HEK293 (cell line): ENCODE data around the gene ZGLP1.

Experiments used
- CTCF ChIA-PET: fragments of 350-600 bp; formaldehyde crosslinking; extraction: SDS; loops from one replicate; lab custom pipeline; 2021; ENCODE audit warnings: antibody characterized with exemption; lab: Yijun Ruan, JAX
- POLR2A ChIA-PET: fragments of 300-600 bp; formaldehyde crosslinking; extraction: SDS; loops from one replicate; lab custom pipeline; 2020; ENCODE audit warnings: antibody characterized with exemption, inconsistent platforms; lab: Yijun Ruan, JAX
- H3K27ac ChIP-seq: fragments of 200-500 bp; sonication (Bioruptor generic); 2 replicates; pipeline ENCODE4 v1.5.1; 2014; ENCODE audit warnings: low read depth, low read length, control low read depth, inconsistent platforms; ENCODE audit errors: extremely low read depth
- H3K36me3 ChIP-seq, 2 experiments: fragments of 200-500 bp in 1 of 2; sonication (Bioruptor generic) in 1 of 2; 1 replicate in 1 of 2; 2 replicates in 1 of 2; pipeline ENCODE4 v1.5.1; 2014 to 2017; ENCODE audit warnings: inconsistent platforms in 2 of 2, low read length in 2 of 2; ENCODE audit not compliant: control insufficient read depth in 2 of 2, insufficient read depth in 1 of 2
- H3K4me1 ChIP-seq: fragments of 200-500 bp; sonication (Bioruptor generic); 2 replicates; pipeline ENCODE4 v1.5.1; 2014; ENCODE audit warnings: mild to moderate bottlenecking, low read length, inconsistent platforms; ENCODE audit not compliant: control insufficient read depth, insufficient read depth
- H3K4me3 ChIP-seq: 2 replicates; pipeline ENCODE4 v1.5.1; 2011; ENCODE audit warnings: low read depth, mild to moderate bottlenecking, control low read depth, low read length, moderate library complexity
- H3K9me3 ChIP-seq: fragments of 200-500 bp; sonication (Bioruptor generic); 2 replicates; pipeline ENCODE4 v1.5.1; 2014; ENCODE audit warnings: low read depth, low read length, inconsistent platforms; ENCODE audit not compliant: control insufficient read depth, insufficient read depth
- HOXC10 ChIP-seq: sonication (generic); formaldehyde crosslinking; IDR thresholded peaks from 2 replicates; pipeline ENCODE4 v1.8.1; 2023; ENCODE audit warnings: mild to moderate bottlenecking, missing genetic modification reagents
- OSR2 ChIP-seq: fragments of 450-650 bp; formaldehyde crosslinking; IDR thresholded peaks from 2 replicates; pipeline ENCODE4 v1.5.1; 2016; ENCODE audit warnings: missing biosample characterization, missing genetic modification characterization
- SCRT2 ChIP-seq: fragments of 450-650 bp; formaldehyde crosslinking; IDR thresholded peaks from 2 replicates; pipeline ENCODE4 v1.5.1; 2016; ENCODE audit warnings: missing biosample characterization, missing genetic modification characterization
- ZNF19 ChIP-seq: fragments of 450-650 bp; formaldehyde crosslinking; IDR thresholded peaks from 2 replicates; pipeline ENCODE4; 2016; ENCODE audit warnings: missing biosample characterization, missing genetic modification characterization, low read depth
- ZNF223 ChIP-seq: fragments of 450-650 bp; formaldehyde crosslinking; IDR thresholded peaks from 2 replicates; pipeline ENCODE4 v1.5.1; 2016; ENCODE audit warnings: missing biosample characterization, missing genetic modification characterization
- ZNF248 ChIP-seq: fragments of 450-650 bp; formaldehyde crosslinking; IDR thresholded peaks from 2 replicates; pipeline ENCODE4 v1.5.1; 2017; ENCODE audit warnings: missing biosample characterization, missing genetic modification characterization
- ZNF266 ChIP-seq: fragments of 450-650 bp; formaldehyde crosslinking; IDR thresholded peaks from 2 replicates; pipeline ENCODE4 v1.5.1; 2016; ENCODE audit warnings: missing biosample characterization, missing genetic modification characterization, low read depth
- ZNF311 ChIP-seq: fragments of 450-650 bp; formaldehyde crosslinking; IDR thresholded peaks from 2 replicates; pipeline ENCODE4 v1.5.1; 2017; ENCODE audit warnings: missing biosample characterization, missing genetic modification characterization, borderline replicate concordance
- ZNF404 ChIP-seq: fragments of 450-650 bp; formaldehyde crosslinking; IDR thresholded peaks from 2 replicates; pipeline ENCODE4 v1.5.1; 2017; ENCODE audit warnings: missing biosample characterization, missing genetic modification characterization
- ZNF48 ChIP-seq: fragments of 450-650 bp; formaldehyde crosslinking; IDR thresholded peaks from 2 replicates; pipeline ENCODE4 v1.5.1; 2016; ENCODE audit warnings: missing biosample characterization, missing genetic modification characterization
- ZNF521 ChIP-seq: fragments of 450-650 bp; formaldehyde crosslinking; IDR thresholded peaks from 2 replicates; pipeline ENCODE4 v1.5.1; 2017; ENCODE audit warnings: missing biosample characterization, mild to moderate bottlenecking, missing genetic modification characterization
- ZNF626 ChIP-seq: fragments of 450-650 bp; sonication (Bioruptor Pico); formaldehyde crosslinking; IDR thresholded peaks from 2 replicates; pipeline ENCODE4 v1.5.1; 2018; ENCODE audit warnings: missing biosample characterization, missing genetic modification characterization, inconsistent platforms
- ZNF629 ChIP-seq: fragments of 450-650 bp; formaldehyde crosslinking; IDR thresholded peaks from 2 replicates; pipeline ENCODE4 v1.5.1; 2017; ENCODE audit warnings: missing biosample characterization, missing genetic modification characterization
- TF ChIP-seq, protein P1 (sequence below): fragments of 450-650 bp; formaldehyde crosslinking; conservative IDR thresholded peaks from 2 replicates; pipeline ENCODE4 v1.5.1; 2016; ENCODE audit warnings: low read depth, missing biosample characterization, missing genetic modification characterization
- TF ChIP-seq, protein P2 (sequence below): fragments of 450-650 bp; IDR thresholded peaks from 2 replicates; pipeline ENCODE4 v1.5.1; 2018; ENCODE audit warnings: missing biosample characterization, missing genetic modification characterization
- TF ChIP-seq, protein P3 (sequence below): fragments of 450-650 bp; formaldehyde crosslinking; IDR thresholded peaks from 2 replicates; pipeline ENCODE4; 2016; ENCODE audit warnings: missing biosample characterization, missing genetic modification characterization
- TF ChIP-seq, protein P4 (sequence below): fragments of 450-650 bp; formaldehyde crosslinking; IDR thresholded peaks from 2 replicates; pipeline ENCODE4 v1.5.1; 2016; ENCODE audit warnings: missing biosample characterization, missing genetic modification characterization

ZGLP1 gene

DNA sequence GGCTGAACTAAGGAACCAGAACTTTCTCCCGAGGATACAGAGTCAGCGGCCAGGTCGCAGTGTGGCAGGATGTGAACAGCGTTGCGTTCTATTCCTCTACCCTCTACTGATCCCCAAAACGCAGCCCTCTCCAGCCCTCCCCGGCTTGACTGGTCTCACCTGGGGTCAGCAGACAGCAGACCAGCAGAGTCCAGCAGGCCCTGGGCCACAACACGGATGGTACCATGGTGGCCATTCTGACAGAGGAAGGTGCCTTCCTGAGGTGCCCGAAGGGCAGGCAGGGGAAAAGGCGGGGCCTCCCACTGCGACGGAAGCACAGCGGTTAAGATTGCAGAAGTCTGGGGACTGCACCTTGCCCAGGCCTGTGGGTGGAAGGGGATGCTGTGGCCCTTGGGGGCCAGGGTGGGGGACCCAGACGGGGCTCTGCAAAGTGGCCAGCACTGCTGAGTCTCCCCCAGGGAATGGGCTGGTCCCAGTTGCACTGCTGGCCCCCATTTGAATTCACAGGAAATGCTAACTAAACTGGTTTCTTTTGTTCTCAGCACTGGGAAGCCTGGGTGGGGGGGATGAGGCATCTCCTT is 29.9 kb upstream of the ZGLP1 start, which contains the start of gene ICAM3:
Gene ICAM3, minus strand, starts transcription at position 245 of the 581 bp plus-strand sequence. Its CDS starts 10 bp downstream, at position 235.
- no peak within 1 kb of the TSS for H3K4me3 ChIP-seq
- ChIA-PET POLR2A (no interaction called here), CTCF (no interaction called here)
- TF ChIP-seq ZNF404 (tag by site-specific recombination) (no peak), ZNF223 (no peak), ZNF248 (tag by site-specific recombination) (no peak), ZNF629 (tag by site-specific recombination) (no peak), ZNF626 (tag by site-specific recombination) (no peak), OSR2 (tag by site-specific recombination) (no peak)
- TF ChIP-seq, protein P1, sequence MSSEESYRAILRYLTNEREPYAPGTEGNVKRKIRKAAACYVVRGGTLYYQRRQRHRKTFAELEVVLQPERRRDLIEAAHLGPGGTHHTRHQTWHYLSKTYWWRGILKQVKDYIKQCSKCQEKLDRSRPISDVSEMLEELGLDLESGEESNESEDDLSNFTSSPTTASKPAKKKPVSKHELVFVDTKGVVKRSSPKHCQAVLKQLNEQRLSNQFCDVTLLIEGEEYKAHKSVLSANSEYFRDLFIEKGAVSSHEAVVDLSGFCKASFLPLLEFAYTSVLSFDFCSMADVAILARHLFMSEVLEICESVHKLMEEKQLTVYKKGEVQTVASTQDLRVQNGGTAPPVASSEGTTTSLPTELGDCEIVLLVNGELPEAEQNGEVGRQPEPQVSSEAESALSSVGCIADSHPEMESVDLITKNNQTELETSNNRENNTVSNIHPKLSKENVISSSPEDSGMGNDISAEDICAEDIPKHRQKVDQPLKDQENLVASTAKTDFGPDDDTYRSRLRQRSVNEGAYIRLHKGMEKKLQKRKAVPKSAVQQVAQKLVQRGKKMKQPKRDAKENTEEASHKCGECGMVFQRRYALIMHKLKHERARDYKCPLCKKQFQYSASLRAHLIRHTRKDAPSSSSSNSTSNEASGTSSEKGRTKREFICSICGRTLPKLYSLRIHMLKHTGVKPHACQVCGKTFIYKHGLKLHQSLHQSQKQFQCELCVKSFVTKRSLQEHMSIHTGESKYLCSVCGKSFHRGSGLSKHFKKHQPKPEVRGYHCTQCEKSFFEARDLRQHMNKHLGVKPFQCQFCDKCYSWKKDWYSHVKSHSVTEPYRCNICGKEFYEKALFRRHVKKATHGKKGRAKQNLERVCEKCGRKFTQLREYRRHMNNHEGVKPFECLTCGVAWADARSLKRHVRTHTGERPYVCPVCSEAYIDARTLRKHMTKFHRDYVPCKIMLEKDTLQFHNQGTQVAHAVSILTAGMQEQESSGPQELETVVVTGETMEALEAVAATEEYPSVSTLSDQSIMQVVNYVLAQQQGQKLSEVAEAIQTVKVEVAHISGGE (tag by site-specific recombination), result no peak
- TF ChIP-seq, protein P2, sequence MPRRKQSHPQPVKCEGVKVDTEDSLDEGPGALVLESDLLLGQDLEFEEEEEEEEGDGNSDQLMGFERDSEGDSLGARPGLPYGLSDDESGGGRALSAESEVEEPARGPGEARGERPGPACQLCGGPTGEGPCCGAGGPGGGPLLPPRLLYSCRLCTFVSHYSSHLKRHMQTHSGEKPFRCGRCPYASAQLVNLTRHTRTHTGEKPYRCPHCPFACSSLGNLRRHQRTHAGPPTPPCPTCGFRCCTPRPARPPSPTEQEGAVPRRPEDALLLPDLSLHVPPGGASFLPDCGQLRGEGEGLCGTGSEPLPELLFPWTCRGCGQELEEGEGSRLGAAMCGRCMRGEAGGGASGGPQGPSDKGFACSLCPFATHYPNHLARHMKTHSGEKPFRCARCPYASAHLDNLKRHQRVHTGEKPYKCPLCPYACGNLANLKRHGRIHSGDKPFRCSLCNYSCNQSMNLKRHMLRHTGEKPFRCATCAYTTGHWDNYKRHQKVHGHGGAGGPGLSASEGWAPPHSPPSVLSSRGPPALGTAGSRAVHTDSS (tag by site-specific recombination), result no peak
- H3K27ac ChIP-seq, result no peak within 1 kb of the TSS
- H3K9me3 ChIP-seq, result no peaks in the 10 kb centered on the region
- no peaks in the 10 kb centered on the region for H3K4me1 ChIP-seq
- no peaks in the 10 kb centered on the region for H3K36me3 ChIP-seq

DNA sequence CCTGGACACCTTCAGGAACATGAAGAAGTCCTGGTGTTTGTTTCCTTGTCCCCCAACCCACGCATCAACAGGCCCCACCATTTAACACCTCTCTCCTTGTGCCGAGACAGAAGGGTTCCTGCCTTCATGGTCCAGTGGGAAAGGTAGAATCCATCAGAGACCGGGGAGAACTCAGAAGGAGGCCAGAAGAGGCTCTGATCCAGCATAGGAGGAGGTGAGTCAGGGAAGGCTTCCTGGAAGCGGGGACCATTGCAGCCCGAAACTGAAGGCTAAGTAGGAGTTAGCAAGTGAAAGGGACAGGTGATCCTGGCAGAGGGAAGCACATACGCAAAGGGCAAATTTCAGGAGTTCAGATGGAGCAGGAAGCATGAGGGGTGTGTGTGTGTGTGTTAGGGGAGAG is 29.3 kb upstream of the ZGLP1 start:
- Histone ChIP-seq H3K36me3 (no peaks in the 10 kb centered on the region), H3K27ac (no peak overlapping the region), H3K4me1 (no peaks in the 10 kb centered on the region), H3K4me3 (no peak overlapping the region), H3K9me3 (no peaks in the 10 kb centered on the region)
- CTCF ChIA-PET, result no interaction called here
- TF ChIP-seq, protein P1 (tag by site-specific recombination), result no peak
- TF ChIP-seq SCRT2 (tag by site-specific recombination), result no peak
- no peak for TF ChIP-seq HOXC10 (CRISPR knock-in tag)
- no peak for TF ChIP-seq ZNF48 (tag by site-specific recombination)
- no peak for TF ChIP-seq ZNF19 (tag by site-specific recombination)
- TF ChIP-seq, protein P3, sequence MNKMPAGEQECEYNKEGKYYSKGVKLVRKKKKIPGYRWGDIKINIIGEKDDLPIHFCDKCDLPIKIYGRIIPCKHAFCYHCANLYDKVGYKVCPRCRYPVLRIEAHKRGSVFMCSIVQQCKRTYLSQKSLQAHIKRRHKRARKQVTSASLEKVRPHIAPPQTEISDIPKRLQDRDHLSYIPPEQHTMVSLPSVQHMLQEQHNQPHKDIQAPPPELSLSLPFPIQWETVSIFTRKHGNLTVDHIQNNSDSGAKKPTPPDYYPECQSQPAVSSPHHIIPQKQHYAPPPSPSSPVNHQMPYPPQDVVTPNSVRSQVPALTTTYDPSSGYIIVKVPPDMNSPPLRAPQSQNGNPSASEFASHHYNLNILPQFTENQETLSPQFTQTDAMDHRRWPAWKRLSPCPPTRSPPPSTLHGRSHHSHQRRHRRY (tag by site-specific recombination), result no peak
- TF ChIP-seq ZNF266 (tag by site-specific recombination), result no peak
- TF ChIP-seq ZNF311 (tag by site-specific recombination), result no peak
- TF ChIP-seq, protein P4, sequence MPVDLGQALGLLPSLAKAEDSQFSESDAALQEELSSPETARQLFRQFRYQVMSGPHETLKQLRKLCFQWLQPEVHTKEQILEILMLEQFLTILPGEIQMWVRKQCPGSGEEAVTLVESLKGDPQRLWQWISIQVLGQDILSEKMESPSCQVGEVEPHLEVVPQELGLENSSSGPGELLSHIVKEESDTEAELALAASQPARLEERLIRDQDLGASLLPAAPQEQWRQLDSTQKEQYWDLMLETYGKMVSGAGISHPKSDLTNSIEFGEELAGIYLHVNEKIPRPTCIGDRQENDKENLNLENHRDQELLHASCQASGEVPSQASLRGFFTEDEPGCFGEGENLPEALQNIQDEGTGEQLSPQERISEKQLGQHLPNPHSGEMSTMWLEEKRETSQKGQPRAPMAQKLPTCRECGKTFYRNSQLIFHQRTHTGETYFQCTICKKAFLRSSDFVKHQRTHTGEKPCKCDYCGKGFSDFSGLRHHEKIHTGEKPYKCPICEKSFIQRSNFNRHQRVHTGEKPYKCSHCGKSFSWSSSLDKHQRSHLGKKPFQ (tag by site-specific recombination), result no peak
- TF ChIP-seq ZNF521 (tag by site-specific recombination), result no peak
- POLR2A ChIA-PET, result no interaction called here
